Endothelial cell of umbilical vein (primary cell): ENCODE results near the gene MAGEB17. TPM values are rescaled to one million over a fixed set of nuclear protein-coding genes. Genes with fewer than 3 reads are reported as not detected.

Experiments used
- BruUV-seq: library from RNA; stranded (reverse); fragments of 400-500 nt; replicated peaks from 2 replicates; lab custom pipeline; 2021; lab: Mats Ljungman, UMichigan
- CTCF ChIA-PET: fragments of 300-600, 350-600 bp; sonication (Branson Sonifier 250); formaldehyde crosslinking; loops from one replicate; lab custom pipeline; 2021; ENCODE audit warnings: antibody characterized with exemption, inconsistent platforms; lab: Charles Lee
- POLR2A ChIA-PET: fragments of 300-600, 350-600 bp; sonication (Branson Sonifier 250); formaldehyde crosslinking; loops from one replicate; lab custom pipeline; 2021; ENCODE audit warnings: antibody characterized with exemption, inconsistent platforms; lab: Charles Lee
- DNase-seq: peaks from one replicate; pipeline ENCODE4 v3.0.0-alpha.2; 2011; ENCODE audit warnings: low read depth, low spot score
- FAIRE-seq: peaks from 2 replicates; lab custom pipeline; 2011; peaks lifted over from hg19 to GRCh38; lab: Jason Lieb, UNC
- H2AFZ ChIP-seq: 2 replicates; pipeline ENCODE4 v1.6.0; 2012; ENCODE audit warnings: low read depth, low read length, control low read depth, inconsistent platforms
- H3K27ac ChIP-seq: 2 replicates; pipeline ENCODE4 v1.5.1; 2011; ENCODE audit warnings: low read depth, mild to moderate bottlenecking, control low read depth, low read length, moderate library complexity; ENCODE audit not compliant: insufficient read depth
- H3K27me3 ChIP-seq, 2 experiments: 2 replicates each; pipeline versions ENCODE4 v1.6.0 to v1.6.1; 2011; ENCODE audit warnings: low read length in 2 of 2, mixed read lengths in 1 of 2; ENCODE audit not compliant: control insufficient read depth in 2 of 2, insufficient read depth in 2 of 2
- H3K36me3 ChIP-seq, 2 experiments: 2 replicates in 1 of 2; 3 replicates in 1 of 2; pipeline ENCODE4 v1.5.1; 2011; ENCODE audit warnings: low read length in 2 of 2, mild to moderate bottlenecking in 1 of 2, moderate library complexity in 1 of 2; ENCODE audit not compliant: control insufficient read depth in 2 of 2, insufficient read depth in 2 of 2; ENCODE audit errors: extremely low read depth in 1 of 2
- H3K4me1 ChIP-seq: 3 replicates; pipeline ENCODE4 v1.5.1; 2011; ENCODE audit warnings: mild to moderate bottlenecking, low read length; ENCODE audit not compliant: control insufficient read depth, insufficient read depth; ENCODE audit errors: extremely low read depth
- H3K4me2 ChIP-seq: 2 replicates; pipeline ENCODE4 v1.6.1; 2011; ENCODE audit warnings: low read length, control low read depth, mixed read lengths; ENCODE audit not compliant: insufficient read depth
- H3K4me3 ChIP-seq, 3 experiments: fragments of 200-600 bp in 1 of 3; sonication (generic), shearing (Covaris generic) in 1 of 3; replicated peaks in 1 of 3; 2 replicates each; pipeline ENCODE4 v1.5.1; 2011 to 2016; ENCODE audit warnings: control low read depth in 3 of 3, low read length in 3 of 3, mild to moderate bottlenecking in 2 of 3, inconsistent platforms in 1 of 3, low read depth in 1 of 3, moderate library complexity in 1 of 3; ENCODE audit not compliant: insufficient read depth in 1 of 3
- H3K79me2 ChIP-seq: 2 replicates; pipeline ENCODE4 v1.6.0; 2012; ENCODE audit warnings: low read length, inconsistent platforms; ENCODE audit not compliant: control insufficient read depth, insufficient read depth
- H3K9ac ChIP-seq: replicated peaks from 2 replicates; pipeline ENCODE3; 2011; ENCODE audit warnings: low read length, control low read depth; ENCODE audit not compliant: insufficient read depth; ENCODE audit errors: extremely low read depth
- H3K9me1 ChIP-seq: replicated peaks from 3 replicates; pipeline ENCODE4 v1.6.0; 2011; ENCODE audit warnings: mild to moderate bottlenecking, low read length; ENCODE audit not compliant: control insufficient read depth, insufficient read depth; ENCODE audit errors: extremely low read depth
- H3K9me3 ChIP-seq: replicated peaks from 2 replicates; pipeline ENCODE4 v1.5.1; 2012; ENCODE audit warnings: low read length, inconsistent platforms; ENCODE audit not compliant: control insufficient read depth, insufficient read depth
- H4K20me1 ChIP-seq: replicated peaks from 2 replicates; pipeline ENCODE3; 2011; ENCODE audit warnings: mild to moderate bottlenecking, low read length; ENCODE audit not compliant: control insufficient read depth, insufficient read depth; ENCODE audit errors: extremely low read depth
- EZH2 ChIP-seq: IDR thresholded peaks from 2 replicates; pipeline ENCODE4 v1.6.1; 2012; ENCODE audit warnings: borderline replicate concordance, low read depth, mild to moderate bottlenecking, moderate library complexity, low read length, inconsistent platforms; ENCODE audit not compliant: severe bottlenecking
- FOS ChIP-seq: IDR thresholded peaks from 2 replicates; pipeline ENCODE4 v1.6.1; 2011; ENCODE audit warnings: mild to moderate bottlenecking, low read length, moderate library complexity, borderline replicate concordance; ENCODE audit not compliant: insufficient read depth
- GATA2 ChIP-seq: IDR thresholded peaks from 2 replicates; pipeline ENCODE4 v1.7.0; 2011; ENCODE audit warnings: low read depth, mild to moderate bottlenecking, moderate library complexity, mixed read lengths, low read length; ENCODE audit not compliant: insufficient read length, insufficient read depth
- JUN ChIP-seq: IDR thresholded peaks from 2 replicates; pipeline ENCODE4 v1.6.1; 2011; ENCODE audit warnings: borderline replicate concordance, low read depth; ENCODE audit not compliant: insufficient read length, insufficient read depth
- MYC ChIP-seq: IDR thresholded peaks from one replicate; pipeline ENCODE4 v1.6.1; 2011; ENCODE audit warnings: mild to moderate bottlenecking, low read depth, low read length
- POLR2A ChIP-seq: IDR thresholded peaks from 2 replicates; pipeline ENCODE4 v1.6.1; 2012; ENCODE audit warnings: low read depth, mild to moderate bottlenecking, control low read depth, low read length
- POLR2AphosphoS5 ChIP-seq: IDR thresholded peaks from 2 replicates; pipeline ENCODE4 v1.6.1; 2012; ENCODE audit warnings: low read depth, mild to moderate bottlenecking, control low read depth, low read length, moderate library complexity; ENCODE audit not compliant: insufficient read depth
- dilution Hi-C: fragments of 300-500 bp; cut with MboI; formaldehyde crosslinking; loops from one replicate; pipeline ENCODE4 v1.15.0; 2019; ENCODE audit warnings: low sequenced_read_pairs; ENCODE audit not compliant: extremely low pct_ligation_motif_present
- intact Hi-C: fragments of 100-400 bp; cut with micrococcal nuclease; formaldehyde crosslinking; loops from one replicate; pipeline ENCODE4 v1.10.0; 2022
- polyA plus RNA-seq, 4 experiments: library from polyadenylated mRNA; depleted of rRNA in 3 of 4; stranded (reverse) in 3 of 4; unstranded in 1 of 4; fragments of >200 nt; gene quantifications; 2 replicates each; pipeline versions ENCODE4 v1.2.1 to v1.2.3, GENCODE V29; 2011 to 2012; ENCODE audit warnings: missing spikeins in 1 of 4
- total RNA-seq: library from RNA; stranded (reverse); gene quantifications from 2 replicates; pipeline ENCODE4 v1.2.3, GENCODE V29; 2021
- TF ChIP-seq, protein P1 (sequence below): IDR thresholded peaks from 2 replicates; pipeline ENCODE4 v1.6.1; 2011; ENCODE audit not compliant: insufficient read depth, insufficient read length
- TF ChIP-seq, protein P2 (sequence below), 2 donors: IDR thresholded peaks; 1 replicate in 1 of 2; 2 replicates in 1 of 2; pipeline ENCODE4 v1.5.1; 2011; ENCODE audit warnings: low read length in 2 of 2, mild to moderate bottlenecking in 2 of 2, moderate library complexity in 2 of 2, control low read depth in 1 of 2, inconsistent platforms in 1 of 2, low read depth in 1 of 2; ENCODE audit not compliant: insufficient read depth in 1 of 2; ENCODE audit errors: extremely low read depth in 1 of 2

The MAGEB17 gene
- total and polyA plus RNA-seq, 2 donors (not counting 3 experiments of a cell fraction or from before 2014, with no cell fraction given), result not detected

DNA sequence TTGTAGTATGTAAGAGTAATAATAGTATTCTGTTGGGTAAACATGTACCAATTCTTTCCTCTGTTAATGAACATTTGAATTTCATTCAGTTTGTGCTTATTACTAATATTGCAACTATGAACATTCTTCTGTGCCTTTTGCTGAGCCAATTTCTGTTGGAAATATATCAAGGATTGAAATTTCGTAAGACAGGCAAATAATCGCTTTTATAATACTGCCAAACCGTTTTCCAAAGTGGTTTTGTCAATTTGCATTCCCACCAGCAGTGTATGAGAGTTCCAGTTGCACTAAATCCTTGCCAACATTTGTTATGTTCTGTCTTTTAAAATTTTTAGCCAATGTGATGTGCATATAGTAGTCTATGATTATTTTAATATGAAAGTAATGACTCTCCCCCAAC, 38.6 kb downstream of the MAGEB17 start:
- H3K27me3 ChIP-seq, result peaks cover 0 to 5% of the 10 kb centered on the region in 2 experiments
- BruUV-seq, result no TSS peak
- CTCF ChIA-PET, result no interaction called here
- POLR2A ChIA-PET, result no interaction called here
- intact Hi-C loops (no loop called here), dilution Hi-C loops (no loop called here)
- H3K9me1 ChIP-seq, result no peaks in the 10 kb centered on the region
- DNase-seq (no peak), FAIRE-seq (no peak)
- H3K79me2 ChIP-seq, result no peaks in the 10 kb centered on the region
- H3K9ac ChIP-seq, result no peak overlapping the region
- TF ChIP-seq MYC (no peak), JUN (no peak), GATA2 (no peak)
- TF ChIP-seq, protein P1, sequence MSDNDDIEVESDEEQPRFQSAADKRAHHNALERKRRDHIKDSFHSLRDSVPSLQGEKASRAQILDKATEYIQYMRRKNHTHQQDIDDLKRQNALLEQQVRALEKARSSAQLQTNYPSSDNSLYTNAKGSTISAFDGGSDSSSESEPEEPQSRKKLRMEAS, result no peak
- TF ChIP-seq, protein P2, sequence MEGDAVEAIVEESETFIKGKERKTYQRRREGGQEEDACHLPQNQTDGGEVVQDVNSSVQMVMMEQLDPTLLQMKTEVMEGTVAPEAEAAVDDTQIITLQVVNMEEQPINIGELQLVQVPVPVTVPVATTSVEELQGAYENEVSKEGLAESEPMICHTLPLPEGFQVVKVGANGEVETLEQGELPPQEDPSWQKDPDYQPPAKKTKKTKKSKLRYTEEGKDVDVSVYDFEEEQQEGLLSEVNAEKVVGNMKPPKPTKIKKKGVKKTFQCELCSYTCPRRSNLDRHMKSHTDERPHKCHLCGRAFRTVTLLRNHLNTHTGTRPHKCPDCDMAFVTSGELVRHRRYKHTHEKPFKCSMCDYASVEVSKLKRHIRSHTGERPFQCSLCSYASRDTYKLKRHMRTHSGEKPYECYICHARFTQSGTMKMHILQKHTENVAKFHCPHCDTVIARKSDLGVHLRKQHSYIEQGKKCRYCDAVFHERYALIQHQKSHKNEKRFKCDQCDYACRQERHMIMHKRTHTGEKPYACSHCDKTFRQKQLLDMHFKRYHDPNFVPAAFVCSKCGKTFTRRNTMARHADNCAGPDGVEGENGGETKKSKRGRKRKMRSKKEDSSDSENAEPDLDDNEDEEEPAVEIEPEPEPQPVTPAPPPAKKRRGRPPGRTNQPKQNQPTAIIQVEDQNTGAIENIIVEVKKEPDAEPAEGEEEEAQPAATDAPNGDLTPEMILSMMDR (IDR thresholded peaks at IDR 0.05; ENCODE audit: extremely low read depth in 1 of 2, insufficient read depth in 1 of 2, low read depth in 1 of 2, low read length in 2 of 2), result no peak
- no peaks in the 10 kb centered on the region for H3K4me1 ChIP-seq
- H3K27ac ChIP-seq, result no peak overlapping the region
- H2AFZ ChIP-seq, result no peak overlapping the region
- no peaks in the 10 kb centered on the region for H4K20me1 ChIP-seq
- H3K4me2 ChIP-seq, result no peak overlapping the region
- no peaks in the 10 kb centered on the region for H3K9me3 ChIP-seq
- H3K36me3 ChIP-seq, result no peaks in the 10 kb centered on the region
- no peak overlapping the region for H3K4me3 ChIP-seq

DNA sequence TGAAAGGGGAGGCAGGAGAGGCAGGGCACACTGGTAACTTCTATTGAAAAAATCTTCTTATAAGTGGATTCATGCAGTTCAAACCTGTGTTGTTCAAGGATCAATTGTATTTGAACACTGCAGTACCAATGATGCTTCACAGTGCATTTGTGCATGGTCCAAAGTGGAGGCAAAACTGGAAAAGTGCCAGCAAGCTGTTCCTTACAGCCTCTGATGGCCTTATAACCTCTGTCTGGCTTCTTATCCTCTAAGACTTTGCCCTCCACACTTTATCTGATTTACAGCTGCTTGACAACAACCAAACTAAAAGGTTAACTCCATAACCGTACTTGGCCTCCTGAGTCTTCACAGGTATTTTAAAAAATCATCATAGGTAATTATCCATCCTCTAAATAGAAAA, 40.4 kb downstream of the MAGEB17 start:
- Histone ChIP-seq H4K20me1 (no peaks in the 10 kb centered on the region), H3K9me3 (no peaks in the 10 kb centered on the region), H3K79me2 (no peaks in the 10 kb centered on the region), H3K36me3 (no peaks in the 10 kb centered on the region), H2AFZ (no peak overlapping the region), H3K9ac (no peak overlapping the region), H3K4me2 (no peak overlapping the region), H3K9me1 (no peaks in the 10 kb centered on the region), H3K4me1 (no peaks in the 10 kb centered on the region), H3K27ac (no peak overlapping the region), H3K27me3 (peaks cover 0 to 3% of the 10 kb centered on the region in 2 experiments), H3K4me3 (no peak overlapping the region)
- DNase-seq (no peak), FAIRE-seq (no peak)
- intact Hi-C loops, result no loop called here
- ChIA-PET POLR2A (no interaction called here), CTCF (no interaction called here)
- dilution Hi-C loops, result no loop called here
- TF ChIP-seq, protein P2 (IDR thresholded peaks at IDR 0.05; ENCODE audit: extremely low read depth in 1 of 2, insufficient read depth in 1 of 2, low read depth in 1 of 2, low read length in 2 of 2), result no peak
- TF ChIP-seq, protein P1, result no peak
- TF ChIP-seq FOS (no peak), EZH2 (no peak), POLR2AphosphoS5 (no peak), JUN (no peak), GATA2 (no peak), MYC (no peak), POLR2A (no peak)
- BruUV-seq, result no TSS peak
